ENCODE measurements around the gene RAB10. TPM values are rescaled to one million over a fixed set of nuclear protein-coding genes. Genes with fewer than 3 reads are reported as not detected.

The RAB10 gene
- total and polyA plus RNA-seq, 2 of the 13 experiments (the other 11 are each of a cell fraction or from before 2014, with no cell fraction given) = 48.2 to 120 TPM

- no peak overlapping the region for H3K9ac ChIP-seq (ENCODE audit: insufficient read depth, low read depth, low read length)
- no peaks in the 10 kb centered on the region for H4K20me1 ChIP-seq (ENCODE audit: insufficient read depth, low read length)
- POLR2A ChIA-PET = no interaction called here
- WGBS (ENCODE audit: low lambda C conversion rate) = 53% methylated on average over 2 of the region's 2 CpGs
- H3K36me3 ChIP-seq (replicated peaks in 1 of 2; ENCODE audit: control insufficient read depth in 1 of 2, insufficient read depth in 2 of 2, low read length in 2 of 2) = no peaks in the 10 kb centered on the region
- intact Hi-C loops (cut with micrococcal nuclease; ENCODE audit: unreplicated experiment) (no loop called here), in situ Hi-C loops (cut with HindIII; ENCODE audit: extremely low pct_ligation_motif_present, low pct_unique_long_range_greater_than_20kb) (no loop called here)
- ATAC-seq (no peak), DNase-seq (ENCODE audit: low spot score) (no peak), FAIRE-seq (no peak)
- H3K9me3 ChIP-seq (ENCODE audit: low read length) = no peaks in the 10 kb centered on the region
- CTCF ChIA-PET (ENCODE audit: low intra/inter-chr PET ratio, low total read pairs) = no interaction called here
- no peak overlapping the region for H2AFZ ChIP-seq (ENCODE audit: low read length)
- no peak overlapping the region for H3K4me2 ChIP-seq (ENCODE audit: low read depth, low read length)
- peaks cover 37% of the 10 kb centered on the region for H3K4me1 ChIP-seq (ENCODE audit: insufficient read depth, low read length)
- H3K27me3 ChIP-seq (ENCODE audit: control insufficient read depth in 1 of 2, insufficient read depth in 2 of 2, low read length in 2 of 2) = no peaks in the 10 kb centered on the region
- H3K27ac ChIP-seq (ENCODE audit: extremely low read length, insufficient read depth, low read length) = no peak overlapping the region
- peak; percentile 90 for TF ChIP-seq LCORL (IDR thresholded peaks at IDR 0.05)
- TF ChIP-seq LCORL (CRISPR knock-in tag; IDR thresholded peaks at IDR 0.05) = no peak
- TF ChIP-seq MAF1 (CRISPR knock-in tag; IDR thresholded peaks at IDR 0.05; ENCODE audit: borderline replicate concordance) = no peak
- TF ChIP-seq FOXK2 (IDR thresholded peaks at IDR 0.05) = no peak
- H3K4me3 ChIP-seq (replicated peaks in 1 of 3; ENCODE audit: insufficient read depth in 1 of 3, low read depth in 2 of 3, low read length in 3 of 3) = no peak overlapping the region
- H3K79me2 ChIP-seq (ENCODE audit: insufficient read depth, low read length) = no peaks in the 10 kb centered on the region
- no TSS peak for BruUV-seq (replicated peaks)
Observed at GRCh38 chr2:26009567-26009963, 24.3 kb upstream of the RAB10 start.

GRCh38 chr2:26010943-26011342, 22.9 kb upstream of the RAB10 start:
- no peak overlapping the region for H3K4me3 ChIP-seq (replicated peaks in 1 of 3; ENCODE audit: insufficient read depth in 1 of 3, low read depth in 2 of 3, low read length in 3 of 3)
- peaks cover 2 to 4% of the 10 kb centered on the region in 2 experiments; a peak in 1 of 5 replicates for H3K27me3 ChIP-seq (ENCODE audit: control insufficient read depth in 1 of 2, insufficient read depth in 2 of 2, low read length in 2 of 2)
- no peak for ATAC-seq
- H3K9me3 ChIP-seq (ENCODE audit: low read length) = no peaks in the 10 kb centered on the region
- no peak overlapping the region for H3K9ac ChIP-seq (ENCODE audit: insufficient read depth, low read depth, low read length)
- no peaks in the 10 kb centered on the region for H3K36me3 ChIP-seq (replicated peaks in 1 of 2; ENCODE audit: control insufficient read depth in 1 of 2, insufficient read depth in 2 of 2, low read length in 2 of 2)
- CTCF ChIA-PET (ENCODE audit: low intra/inter-chr PET ratio, low total read pairs) = no interaction called here
- intact Hi-C loops (cut with micrococcal nuclease; ENCODE audit: unreplicated experiment) = no loop called here
- H4K20me1 ChIP-seq (ENCODE audit: insufficient read depth, low read length) = no peaks in the 10 kb centered on the region
- no peak overlapping the region for H3K27ac ChIP-seq (ENCODE audit: extremely low read length, insufficient read depth, low read length)
- H3K4me2 ChIP-seq (ENCODE audit: low read depth, low read length) = no peak overlapping the region
- DNase-seq (ENCODE audit: low spot score) = no peak
- POLR2A ChIA-PET = interaction anchor here (1.2 to 2.1 kb wide), 2 partner anchors 23 to 133 kb away, joined by 5 to 15 read pairs; partner anchors contain the start of genes ASXL2 and RAB10
- WGBS (ENCODE audit: low lambda C conversion rate) = 9% methylated on average over 3 of the region's 3 CpGs
- peaks cover 37% of the 10 kb centered on the region for H3K4me1 ChIP-seq (ENCODE audit: insufficient read depth, low read length)
- H2AFZ ChIP-seq (ENCODE audit: low read length) = no peak overlapping the region
- no peak for FAIRE-seq
- no peaks in the 10 kb centered on the region for H3K79me2 ChIP-seq (ENCODE audit: insufficient read depth, low read length)
- in situ Hi-C loops (cut with HindIII; ENCODE audit: extremely low pct_ligation_motif_present, low pct_unique_long_range_greater_than_20kb) = no loop called here
- no TSS peak for BruUV-seq (replicated peaks)
- TF ChIP-seq ZNF800 (CRISPR knock-in tag; IDR thresholded peaks at IDR 0.05) (no peak), KLF13 (CRISPR knock-in tag; IDR thresholded peaks at IDR 0.05) (no peak), RFX5 (IDR thresholded peaks at IDR 0.05; ENCODE audit: low read depth, low read length) (no peak), REXO4 (CRISPR knock-in tag; IDR thresholded peaks at IDR 0.05; ENCODE audit: borderline replicate concordance) (no peak), ARNT2 (CRISPR knock-in tag; IDR thresholded peaks at IDR 0.05; ENCODE audit: low read depth) (no peak), ZNF335 (CRISPR knock-in tag; IDR thresholded peaks at IDR 0.05) (0 out of 2 replicates have a peak, but pooled peaks have one; percentile 43), ZNF232 (CRISPR knock-in tag; IDR thresholded peaks at IDR 0.05; ENCODE audit: borderline replicate concordance) (no peak), ZNF629 (CRISPR knock-in tag; conservative IDR thresholded peaks at IDR 0.05) (no peak), ZNF652 (CRISPR knock-in tag; IDR thresholded peaks at IDR 0.05; ENCODE audit: borderline replicate concordance, low read depth) (0 out of 2 replicates have a peak, but pooled peaks have one; percentile 29), RFX1 (IDR thresholded peaks at IDR 0.05) (no peak), FOXP4 (CRISPR knock-in tag; IDR thresholded peaks at IDR 0.05) (no peak), ZNF776 (CRISPR knock-in tag; IDR thresholded peaks at IDR 0.05) (no peak), SAFB2 (CRISPR knock-in tag; IDR thresholded peaks at IDR 0.05; ENCODE audit: borderline replicate concordance, low read depth) (no peak), KMT2B (CRISPR knock-in tag; IDR thresholded peaks at IDR 0.05) (no peak), FOSL1 (CRISPR knock-in tag; IDR thresholded peaks at IDR 0.05; ENCODE audit: borderline replicate concordance) (no peak)

All from HepG2 (cell line).